Activated naive CD4-positive, alpha-beta T cell treated with anti-CD3 and anti-CD28 coated beads, Interleukin-2, amount 50 U/mL, for 24 hours (primary cell): Measurements from ENCODE around the gene BCAP31.

Experiments used
- H3K27ac Mint-ChIP-seq: one replicate; pipeline ENCODE4 v1.8.0; 2021; ENCODE audit warnings: mild to moderate bottlenecking, mixed read lengths
- H3K27me3 Mint-ChIP-seq: one replicate; pipeline ENCODE4 v1.8.0; 2021; ENCODE audit warnings: mixed read lengths
- H3K36me3 Mint-ChIP-seq: one replicate; pipeline ENCODE4 v1.8.0; 2021; ENCODE audit warnings: mixed read lengths
- H3K4me1 Mint-ChIP-seq: one replicate; pipeline ENCODE4 v1.8.0; 2021; ENCODE audit warnings: mixed read lengths
- H3K4me3 Mint-ChIP-seq: one replicate; pipeline ENCODE4 v1.8.0; 2021; ENCODE audit warnings: mild to moderate bottlenecking, mixed read lengths
- H3K9me3 Mint-ChIP-seq: one replicate; pipeline ENCODE4 v1.8.0; 2021; ENCODE audit warnings: mixed read lengths

Gene BCAP31

DNA sequence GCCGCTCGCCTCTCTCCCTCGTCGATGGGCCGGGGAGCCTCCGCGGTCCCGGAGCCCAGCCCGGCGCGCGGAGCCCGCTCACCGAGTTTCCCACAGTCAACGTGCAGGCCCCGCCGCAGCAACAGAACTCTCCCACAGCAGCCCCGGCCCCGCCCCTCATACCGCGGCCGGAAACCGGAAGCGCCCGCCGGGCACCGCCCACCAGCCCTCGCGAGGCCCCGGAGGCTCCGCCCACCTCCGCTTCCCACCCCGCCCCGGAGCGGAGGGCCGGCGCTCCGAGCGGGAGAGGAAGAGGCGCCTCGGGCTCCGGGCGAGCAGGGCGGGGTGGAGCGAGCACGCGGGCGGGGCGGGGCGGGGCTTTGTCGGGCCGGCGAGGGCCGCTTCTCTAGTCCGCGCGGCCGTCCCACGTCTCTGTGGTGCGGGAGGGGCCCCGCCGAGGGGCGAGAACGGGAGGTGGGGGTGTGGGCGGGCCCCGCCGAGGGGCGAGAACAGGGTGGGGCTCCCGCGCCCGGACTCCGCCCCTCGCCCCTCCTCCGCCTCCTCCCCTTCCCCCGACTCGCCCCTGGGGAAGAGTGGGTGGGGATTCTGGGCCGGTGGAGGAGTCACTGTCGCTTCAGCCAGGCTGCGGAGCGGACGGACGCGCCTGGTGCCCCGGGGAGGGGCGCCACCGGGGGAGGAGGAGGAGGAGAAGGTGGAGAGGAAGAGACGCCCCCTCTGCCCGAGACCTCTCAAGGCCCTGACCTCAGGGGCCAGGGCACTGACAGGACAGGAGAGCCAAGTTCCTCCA, at the start of gene BCAP31, which contains the start of gene ABCD1:
TSS of gene BCAP31 (minus strand) at position 136 of the 787 bp plus-strand sequence. CDS start 1,143 bp downstream, outside the sequence.
TSS of gene ABCD1 (plus strand) at position 605 of the 787 bp plus-strand sequence. CDS start 411 bp downstream, outside the sequence.
- H3K9me3 Mint-ChIP-seq: no peaks in the 10 kb centered on the region
- peaks cover 23% of the 10 kb centered on the region for H3K4me1 Mint-ChIP-seq
- H3K36me3 Mint-ChIP-seq: peaks cover 2% of the 10 kb centered on the region
- peak within 1 kb of the TSS; percentile 90 for H3K4me3 Mint-ChIP-seq
- peak within 1 kb of the TSS; percentile 72 for H3K27ac Mint-ChIP-seq
- no peaks in the 10 kb centered on the region for H3K27me3 Mint-ChIP-seq

DNA sequence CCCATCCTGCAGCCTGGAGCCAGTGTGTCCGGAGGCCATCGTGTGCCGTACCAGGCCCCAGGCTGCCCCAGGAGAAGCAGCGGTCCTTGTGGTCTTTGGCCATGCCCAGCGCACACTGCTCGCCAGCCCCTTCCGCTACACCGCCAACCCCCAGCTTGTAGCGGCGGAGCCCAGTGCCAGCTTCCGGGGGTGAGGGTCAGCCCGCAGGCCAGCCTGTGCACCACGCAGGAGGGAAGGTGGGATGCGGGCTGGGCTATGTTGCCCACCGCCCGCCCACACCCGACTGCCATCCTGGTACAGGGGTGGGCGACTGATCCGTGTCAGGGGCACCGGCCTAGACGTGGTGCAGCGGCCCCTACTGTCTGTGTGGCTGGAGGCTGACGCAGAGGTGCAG, 49.0 kb upstream of the BCAP31 start:
- no peaks in the 10 kb centered on the region for H3K27me3 Mint-ChIP-seq
- no peak overlapping the region for H3K4me3 Mint-ChIP-seq
- no peaks in the 10 kb centered on the region for H3K36me3 Mint-ChIP-seq
- no peak overlapping the region for H3K27ac Mint-ChIP-seq
- H3K4me1 Mint-ChIP-seq: no peaks in the 10 kb centered on the region
- H3K9me3 Mint-ChIP-seq: no peaks in the 10 kb centered on the region

DNA sequence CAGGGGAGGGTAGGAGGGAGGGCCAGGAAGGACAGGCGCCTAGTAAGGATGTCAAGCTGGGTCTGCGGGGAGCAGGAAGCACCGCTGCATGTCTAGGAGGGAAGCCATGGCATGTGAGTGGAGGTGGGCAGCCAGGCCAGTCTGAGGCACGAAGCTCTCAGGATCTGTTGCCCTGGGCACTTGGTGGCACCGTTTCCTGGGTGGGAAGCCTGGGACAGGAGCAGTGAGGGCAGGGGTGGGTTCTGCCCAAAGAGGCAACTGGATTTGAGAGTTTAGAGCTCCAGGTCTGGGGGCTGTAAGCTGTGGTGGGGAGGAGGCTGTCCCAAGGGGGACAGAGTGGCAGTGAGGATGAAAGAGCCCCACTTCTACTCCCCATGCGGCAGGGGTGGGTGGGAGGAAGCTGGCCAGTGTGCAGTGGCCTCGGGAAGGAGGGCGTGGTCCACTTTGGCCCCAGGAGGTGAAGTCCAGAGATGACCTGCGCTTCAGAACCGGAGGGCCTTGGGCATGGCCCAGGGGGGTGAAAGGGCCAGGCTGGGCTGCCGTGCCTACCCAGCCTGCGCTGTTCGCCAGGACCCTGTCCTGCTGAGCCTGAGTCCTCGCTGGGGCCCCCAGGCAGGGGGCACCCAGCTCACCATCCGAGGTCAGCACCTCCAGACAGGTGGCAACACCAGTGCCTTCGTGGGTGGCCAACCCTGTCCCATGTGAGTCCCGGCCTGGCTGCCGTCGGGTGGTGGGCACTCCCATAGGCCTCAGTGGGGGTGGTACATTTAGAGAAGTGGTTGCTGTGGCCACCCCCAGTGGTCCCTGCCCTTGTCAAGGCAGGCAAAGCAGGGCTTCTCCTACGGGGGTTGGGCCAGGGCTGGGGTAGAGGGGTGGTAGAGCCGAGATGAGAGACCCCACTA, 48.4 kb upstream of the BCAP31 start:
- no peaks in the 10 kb centered on the region for H3K27me3 Mint-ChIP-seq
- no peak overlapping the region for H3K27ac Mint-ChIP-seq
- no peaks in the 10 kb centered on the region for H3K9me3 Mint-ChIP-seq
- H3K4me1 Mint-ChIP-seq: peaks cover 3% of the 10 kb centered on the region
- no peaks in the 10 kb centered on the region for H3K36me3 Mint-ChIP-seq
- no peak overlapping the region for H3K4me3 Mint-ChIP-seq

DNA sequence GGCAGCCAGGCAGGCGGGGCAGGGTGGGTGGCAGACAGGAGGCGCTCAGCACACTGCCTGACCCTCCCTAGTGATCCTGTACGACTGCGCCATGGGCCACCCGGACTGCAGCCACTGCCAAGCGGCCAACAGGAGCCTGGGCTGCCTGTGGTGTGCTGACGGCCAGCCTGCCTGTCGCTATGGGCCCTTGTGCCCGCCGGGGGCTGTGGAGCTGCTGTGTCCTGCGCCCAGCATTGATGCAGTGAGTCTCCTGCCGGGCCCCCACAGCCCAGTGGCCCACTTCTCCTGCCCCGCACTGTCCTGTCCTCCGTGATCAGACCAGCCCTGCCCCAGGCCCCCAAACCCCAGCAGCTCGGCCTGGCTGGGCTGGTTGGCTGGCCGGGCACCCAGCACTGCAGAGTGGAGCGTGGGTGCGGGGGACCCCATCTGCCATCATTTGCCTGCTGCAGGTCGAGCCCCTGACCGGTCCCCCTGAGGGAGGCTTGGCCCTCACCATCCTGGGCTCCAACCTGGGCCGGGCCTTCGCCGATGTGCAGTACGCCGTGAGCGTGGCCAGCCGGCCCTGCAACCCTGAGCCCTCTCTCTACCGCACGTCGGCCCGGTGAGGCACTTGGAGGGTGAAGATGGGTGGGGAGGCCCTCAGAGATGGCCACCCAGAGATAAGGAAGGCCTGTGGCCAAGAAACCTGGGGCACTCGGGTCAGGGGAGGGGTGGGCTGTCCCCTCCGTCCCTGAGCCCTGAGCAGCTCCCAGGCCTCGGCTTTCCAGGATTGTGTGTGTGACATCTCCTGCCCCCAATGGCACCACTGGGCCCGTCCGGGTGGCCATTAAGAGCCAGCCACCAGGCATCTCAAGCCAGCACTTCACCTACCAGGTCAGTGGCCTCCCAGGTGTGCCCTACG, 47.5 kb upstream of the BCAP31 start:
- Mint-ChIP-seq H3K27ac (no peak overlapping the region), H3K9me3 (no peaks in the 10 kb centered on the region), H3K4me3 (no peak overlapping the region)

DNA sequence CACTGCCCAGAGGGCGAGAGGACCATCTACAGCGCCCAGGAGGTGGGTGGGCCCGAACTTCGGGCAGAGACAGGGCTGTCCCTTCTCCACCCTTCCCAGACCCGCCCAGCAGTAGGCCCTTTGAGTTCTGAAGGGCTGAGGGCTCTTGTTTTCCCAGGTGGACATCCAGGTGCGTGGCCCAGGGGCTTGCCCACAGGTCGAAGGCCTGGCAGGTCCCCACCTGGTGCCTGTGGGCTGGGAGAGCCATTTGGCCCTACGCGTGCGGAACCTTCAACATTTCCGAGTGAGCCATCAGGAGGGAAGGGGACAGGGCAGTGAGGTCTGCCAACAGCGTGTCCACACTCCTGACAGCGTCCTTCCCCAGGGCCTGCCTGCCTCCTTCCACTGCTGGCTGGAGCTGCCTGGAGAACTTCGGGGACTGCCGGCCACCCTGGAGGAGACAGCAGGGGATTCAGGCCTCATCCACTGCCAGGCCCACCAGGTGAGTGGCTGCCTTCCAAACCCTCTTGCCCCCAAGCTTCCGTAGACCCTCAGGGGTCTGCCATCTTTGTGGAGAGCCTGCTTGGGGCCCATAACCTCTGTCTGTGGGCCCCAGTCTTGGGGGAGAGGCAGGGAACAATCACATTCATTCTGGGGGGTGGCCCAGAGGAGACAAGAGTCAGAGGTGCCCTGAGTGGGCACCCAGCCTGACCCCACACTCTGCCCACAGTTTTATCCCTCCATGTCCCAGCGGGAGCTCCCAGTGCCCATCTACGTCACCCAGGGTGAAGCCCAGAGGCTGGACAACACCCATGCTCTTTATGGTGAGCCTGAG, 46.6 kb upstream of the BCAP31 start:
- H3K27me3 Mint-ChIP-seq: no peaks in the 10 kb centered on the region
- no peaks in the 10 kb centered on the region for H3K9me3 Mint-ChIP-seq
- H3K4me3 Mint-ChIP-seq: no peak overlapping the region
- H3K36me3 Mint-ChIP-seq: no peaks in the 10 kb centered on the region
- peaks cover 9% of the 10 kb centered on the region for H3K4me1 Mint-ChIP-seq
- no peak overlapping the region for H3K27ac Mint-ChIP-seq

More for the DNA sequence above, 47.5 kb upstream of the BCAP31 start:
- peaks cover 3% of the 10 kb centered on the region for H3K4me1 Mint-ChIP-seq
- H3K27me3 Mint-ChIP-seq: no peaks in the 10 kb centered on the region
- H3K36me3 Mint-ChIP-seq: no peaks in the 10 kb centered on the region

DNA sequence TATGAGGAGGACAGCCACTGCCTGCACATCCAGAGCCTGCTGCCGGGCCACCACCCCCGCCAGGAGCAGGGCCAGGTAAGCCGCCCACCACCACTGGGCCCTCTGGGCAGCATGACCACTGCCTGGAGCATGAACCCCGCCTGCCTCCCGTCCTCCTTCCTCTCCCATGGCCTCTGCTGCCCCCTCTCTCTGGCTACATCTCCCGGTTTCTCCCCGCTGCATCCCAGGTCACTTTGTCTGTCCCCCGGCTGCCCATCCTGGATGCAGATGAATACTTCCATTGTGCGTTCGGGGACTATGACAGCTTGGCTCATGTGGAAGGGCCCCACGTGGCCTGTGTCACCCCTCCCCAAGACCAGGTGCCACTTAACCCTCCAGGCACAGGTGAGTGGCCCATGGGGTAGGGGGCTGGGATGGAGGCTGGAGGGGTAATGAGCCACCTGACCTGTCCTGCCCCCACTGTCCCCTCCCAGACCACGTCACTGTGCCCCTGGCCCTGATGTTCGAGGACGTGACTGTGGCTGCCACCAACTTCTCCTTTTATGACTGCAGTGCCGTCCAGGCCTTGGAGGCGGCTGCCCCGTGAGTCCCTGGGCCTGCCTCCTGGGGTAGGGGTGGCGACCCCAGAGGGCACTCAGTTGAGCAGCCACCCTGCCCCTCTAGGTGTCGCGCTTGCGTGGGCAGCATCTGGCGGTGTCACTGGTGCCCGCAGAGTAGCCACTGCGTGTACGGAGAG, 45.8 kb upstream of the BCAP31 start:
- Mint-ChIP-seq H3K27ac (no peak overlapping the region), H3K4me3 (no peak overlapping the region), H3K9me3 (no peaks in the 10 kb centered on the region), H3K4me1 (peaks cover 9% of the 10 kb centered on the region), H3K36me3 (no peaks in the 10 kb centered on the region), H3K27me3 (no peaks in the 10 kb centered on the region)

DNA sequence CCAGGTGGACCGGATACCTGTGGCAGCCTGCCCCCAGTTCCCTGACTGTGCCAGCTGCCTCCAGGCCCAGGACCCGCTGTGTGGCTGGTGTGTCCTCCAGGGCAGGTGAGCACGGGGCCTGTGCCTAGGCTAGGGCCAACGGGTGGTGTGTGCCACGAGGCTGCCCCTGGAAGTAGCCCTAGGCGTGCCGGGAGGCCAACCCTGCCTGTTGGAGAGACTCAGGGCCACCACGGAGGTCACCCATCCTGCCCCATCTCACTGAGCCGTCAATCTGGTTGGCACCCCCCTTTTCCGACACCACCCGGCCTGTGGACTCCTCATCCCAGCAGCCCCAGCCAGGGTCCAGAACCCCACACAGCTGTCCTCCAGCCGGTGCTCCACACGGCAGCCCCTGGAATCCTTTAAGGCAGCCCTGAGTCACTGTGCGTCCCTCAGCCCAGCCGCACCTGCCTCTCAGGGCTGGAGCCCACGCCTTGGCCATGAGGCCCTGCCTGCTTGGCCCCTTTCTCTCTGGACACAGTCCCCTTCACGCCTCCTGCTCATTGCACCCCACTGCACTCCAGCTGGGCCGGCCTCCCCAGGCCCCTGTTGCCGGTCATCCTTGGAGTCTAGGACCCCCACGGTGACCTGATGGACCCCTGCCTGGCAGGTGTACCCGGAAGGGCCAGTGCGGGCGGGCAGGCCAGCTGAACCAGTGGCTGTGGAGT, 45.1 kb upstream of the BCAP31 start:
- Mint-ChIP-seq H3K9me3 (no peaks in the 10 kb centered on the region), H3K27ac (no peak overlapping the region), H3K27me3 (no peaks in the 10 kb centered on the region), H3K4me3 (no peak overlapping the region), H3K4me1 (peaks cover 9% of the 10 kb centered on the region), H3K36me3 (no peaks in the 10 kb centered on the region)

DNA sequence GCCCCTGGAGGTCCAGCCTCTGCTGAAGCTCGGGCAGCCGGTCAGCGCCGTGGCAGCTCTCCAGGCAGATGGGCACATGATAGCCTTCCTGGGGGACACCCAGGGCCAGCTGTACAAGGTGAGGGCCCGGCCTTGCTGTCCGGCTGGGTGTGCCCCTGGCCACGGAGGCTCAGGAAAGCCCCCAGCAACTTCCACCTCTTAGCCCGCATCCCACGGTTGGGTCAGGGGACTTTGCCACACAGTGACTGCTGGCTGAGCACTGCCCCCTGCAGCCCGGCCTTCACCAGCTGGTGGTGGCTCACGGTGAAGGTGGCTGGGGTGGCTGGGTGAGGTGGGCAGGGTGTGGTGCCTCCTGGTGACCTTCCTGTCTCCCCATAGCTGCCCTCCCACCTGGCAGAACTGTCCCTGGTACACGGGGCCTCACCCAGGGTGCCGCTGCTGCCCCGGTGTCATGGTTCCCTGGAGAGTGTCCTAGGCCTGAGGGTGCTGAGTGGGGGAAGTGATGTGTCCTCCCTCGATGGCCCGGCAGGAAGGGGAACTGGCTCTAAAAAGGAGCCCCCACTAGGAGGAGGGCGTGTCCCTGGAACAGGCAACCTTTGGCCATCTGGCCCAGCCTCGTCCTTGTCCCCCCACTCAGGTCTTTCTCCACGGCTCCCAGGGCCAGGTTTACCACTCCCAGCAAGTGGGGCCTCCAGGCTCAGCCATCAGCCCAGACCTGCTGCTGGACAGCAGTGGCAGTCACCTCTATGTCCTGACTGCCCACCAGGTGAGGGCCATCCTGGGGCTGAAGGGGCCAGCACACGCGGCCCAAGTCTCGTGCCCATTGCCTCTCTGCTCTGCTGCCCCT, 44.3 kb upstream of the BCAP31 start:
- Mint-ChIP-seq H3K9me3 (no peaks in the 10 kb centered on the region), H3K4me1 (peaks cover 13% of the 10 kb centered on the region), H3K4me3 (no peak overlapping the region), H3K27me3 (no peaks in the 10 kb centered on the region), H3K36me3 (no peaks in the 10 kb centered on the region), H3K27ac (no peak overlapping the region)

DNA sequence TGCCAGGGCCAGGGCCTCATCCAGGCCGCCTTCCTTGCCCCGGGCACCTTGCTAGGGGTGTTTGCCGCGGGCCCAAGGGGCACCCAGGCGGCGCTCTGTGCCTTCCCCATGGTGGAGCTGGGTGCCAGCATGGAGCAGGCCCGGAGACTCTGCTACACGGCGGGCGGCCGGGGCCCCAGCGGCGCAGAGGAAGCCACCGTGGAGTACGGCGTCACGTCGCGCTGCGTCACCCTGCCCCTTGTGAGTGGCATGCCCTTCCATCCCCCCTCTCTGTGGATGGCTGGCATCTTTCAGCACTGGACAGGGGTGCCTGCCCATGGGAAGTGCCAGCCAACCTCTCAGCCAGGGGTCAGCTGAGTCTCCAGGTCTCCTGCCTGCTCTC, 43.5 kb upstream of the BCAP31 start:
- Mint-ChIP-seq H3K9me3 (no peaks in the 10 kb centered on the region), H3K36me3 (no peaks in the 10 kb centered on the region), H3K27me3 (no peaks in the 10 kb centered on the region), H3K27ac (no peak overlapping the region), H3K4me1 (peaks cover 13% of the 10 kb centered on the region), H3K4me3 (no peak overlapping the region)

DNA sequence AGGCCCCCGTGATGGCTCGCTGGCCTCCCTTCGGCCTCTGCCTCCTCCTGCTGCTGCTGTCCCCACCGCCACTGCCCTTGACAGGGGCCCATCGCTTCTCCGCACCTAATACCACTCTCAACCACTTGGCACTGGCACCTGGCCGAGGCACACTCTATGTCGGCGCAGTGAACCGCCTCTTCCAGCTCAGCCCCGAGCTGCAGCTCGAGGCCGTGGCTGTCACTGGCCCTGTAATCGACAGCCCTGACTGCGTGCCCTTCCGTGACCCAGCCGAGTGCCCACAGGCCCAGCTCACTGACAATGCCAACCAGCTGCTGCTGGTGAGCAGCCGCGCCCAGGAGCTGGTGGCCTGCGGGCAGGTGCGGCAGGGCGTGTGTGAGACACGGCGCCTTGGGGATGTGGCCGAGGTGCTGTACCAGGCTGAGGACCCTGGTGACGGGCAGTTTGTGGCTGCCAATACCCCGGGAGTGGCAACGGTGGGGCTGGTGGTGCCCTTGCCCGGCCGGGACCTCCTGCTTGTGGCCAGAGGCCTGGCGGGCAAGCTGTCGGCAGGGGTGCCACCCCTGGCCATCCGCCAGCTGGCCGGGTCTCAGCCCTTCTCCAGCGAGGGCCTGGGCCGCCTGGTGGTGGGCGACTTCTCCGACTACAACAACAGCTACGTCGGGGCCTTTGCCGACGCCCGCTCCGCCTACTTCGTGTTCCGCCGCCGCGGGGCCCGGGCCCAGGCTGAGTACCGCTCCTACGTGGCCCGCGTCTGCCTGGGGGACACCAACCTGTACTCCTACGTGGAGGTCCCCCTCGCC, 42.9 kb upstream of the BCAP31 start:
- no peaks in the 10 kb centered on the region for H3K27me3 Mint-ChIP-seq
- no peak overlapping the region for H3K27ac Mint-ChIP-seq
- H3K9me3 Mint-ChIP-seq: no peaks in the 10 kb centered on the region
- H3K4me3 Mint-ChIP-seq: no peak overlapping the region
- peaks cover 13% of the 10 kb centered on the region for H3K4me1 Mint-ChIP-seq
- no peaks in the 10 kb centered on the region for H3K36me3 Mint-ChIP-seq

DNA sequence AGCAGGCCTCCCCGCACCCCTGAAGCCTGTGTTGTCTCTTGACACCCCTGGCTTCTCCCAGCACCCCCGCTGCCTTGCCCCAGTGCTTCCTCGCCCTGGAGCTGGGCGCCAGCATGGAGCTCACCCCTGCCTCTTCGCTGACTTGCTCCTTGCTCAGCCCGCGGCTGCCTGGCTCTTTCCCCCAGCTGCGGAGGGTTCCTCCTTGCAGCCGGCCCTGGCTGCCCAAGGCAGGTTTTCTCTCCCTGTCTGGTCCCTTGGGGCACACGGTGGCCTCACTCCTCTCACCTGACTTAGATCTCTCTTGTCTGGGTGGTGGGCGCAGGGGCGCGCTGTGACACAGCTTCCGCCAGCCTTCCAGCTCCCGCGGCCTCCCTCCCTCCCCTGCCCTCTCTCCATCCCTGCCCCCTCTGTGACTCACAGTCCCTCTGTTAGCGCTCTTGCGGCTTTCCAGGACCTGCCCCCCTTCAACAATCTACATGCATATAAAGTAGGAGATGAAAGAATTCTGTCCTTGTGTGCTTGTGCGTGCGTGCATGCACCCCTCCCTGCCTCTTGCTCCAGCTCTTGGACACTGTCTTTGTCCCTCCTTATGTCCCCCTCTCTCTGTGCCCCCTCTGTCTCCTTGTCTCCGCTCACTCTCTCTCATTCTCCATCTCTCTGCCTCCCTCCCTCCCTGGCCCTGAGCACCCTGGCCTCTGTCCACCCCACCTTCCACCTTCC, 42.1 kb upstream of the BCAP31 start:
- H3K4me1 Mint-ChIP-seq: peaks cover 13% of the 10 kb centered on the region
- no peak overlapping the region for H3K4me3 Mint-ChIP-seq
- no peaks in the 10 kb centered on the region for H3K27me3 Mint-ChIP-seq
- no peaks in the 10 kb centered on the region for H3K9me3 Mint-ChIP-seq
- H3K27ac Mint-ChIP-seq: no peak overlapping the region
- no peaks in the 10 kb centered on the region for H3K36me3 Mint-ChIP-seq
